Upper lobe of left lung (tissue), 4 donors: ENCODE results near the gene CPNE7.

Experiments
- EP300 ChIP-seq, 4 donors: sonication (generic); formaldehyde crosslinking; IDR thresholded peaks; one replicate each; pipeline ENCODE4 v1.5.1; 2017; ENCODE audit warnings: antibody characterized with exemption in 4 of 4, control low read depth in 2 of 4
- POLR2A ChIP-seq, 4 donors: fragments of 450-650 bp; IDR thresholded peaks; one replicate each; pipeline ENCODE4 v1.5.1; 2016 to 2017; ENCODE audit warnings: antibody characterized with exemption in 4 of 4, mild to moderate bottlenecking in 2 of 4
- POLR2AphosphoS5 ChIP-seq, 2 donors: sonication (generic); formaldehyde crosslinking; IDR thresholded peaks; one replicate each; pipeline ENCODE4 v1.5.1; 2017; ENCODE audit warnings: antibody characterized with exemption in 2 of 2
- TF ChIP-seq, protein P1 (sequence below), 6 experiments: fragments of 450-650 bp in 4 of 6; fragments of 200-600 bp in 2 of 6; sonication (generic) in 2 of 6; IDR thresholded peaks; one replicate each; pipeline ENCODE4 v1.5.1; 2016 to 2019; ENCODE audit warnings: antibody characterized with exemption in 6 of 6

DNA sequence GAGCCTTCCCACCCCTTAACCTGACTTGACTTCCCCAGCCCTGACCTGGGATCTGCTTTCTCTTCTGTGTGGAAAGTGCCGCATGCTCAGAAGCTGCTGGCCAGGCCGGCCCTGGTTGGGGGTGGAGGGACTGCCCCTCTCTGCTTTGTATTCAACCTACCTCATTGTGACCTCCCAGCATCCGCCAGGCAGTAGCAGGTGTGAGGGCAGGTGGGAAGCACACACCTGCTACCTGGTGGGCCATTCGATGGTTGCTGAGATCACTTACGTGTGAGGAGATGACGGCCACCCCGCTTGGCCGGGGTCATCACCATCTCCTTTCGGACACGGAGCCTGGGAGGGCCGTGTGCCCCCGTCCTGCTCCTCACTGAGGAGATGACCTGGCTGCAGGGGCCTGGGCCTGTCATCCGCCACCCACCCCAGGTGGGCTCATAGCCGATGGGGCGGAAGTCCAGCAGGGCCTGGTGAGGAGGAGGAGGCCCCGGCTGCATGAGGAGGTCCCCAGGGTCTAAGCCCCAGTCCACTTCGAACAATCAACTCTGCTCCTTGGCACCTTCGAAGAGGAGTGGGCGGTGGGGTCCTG is 7.1 kb downstream of the CPNE7 start:
- TF ChIP-seq, protein P1, sequence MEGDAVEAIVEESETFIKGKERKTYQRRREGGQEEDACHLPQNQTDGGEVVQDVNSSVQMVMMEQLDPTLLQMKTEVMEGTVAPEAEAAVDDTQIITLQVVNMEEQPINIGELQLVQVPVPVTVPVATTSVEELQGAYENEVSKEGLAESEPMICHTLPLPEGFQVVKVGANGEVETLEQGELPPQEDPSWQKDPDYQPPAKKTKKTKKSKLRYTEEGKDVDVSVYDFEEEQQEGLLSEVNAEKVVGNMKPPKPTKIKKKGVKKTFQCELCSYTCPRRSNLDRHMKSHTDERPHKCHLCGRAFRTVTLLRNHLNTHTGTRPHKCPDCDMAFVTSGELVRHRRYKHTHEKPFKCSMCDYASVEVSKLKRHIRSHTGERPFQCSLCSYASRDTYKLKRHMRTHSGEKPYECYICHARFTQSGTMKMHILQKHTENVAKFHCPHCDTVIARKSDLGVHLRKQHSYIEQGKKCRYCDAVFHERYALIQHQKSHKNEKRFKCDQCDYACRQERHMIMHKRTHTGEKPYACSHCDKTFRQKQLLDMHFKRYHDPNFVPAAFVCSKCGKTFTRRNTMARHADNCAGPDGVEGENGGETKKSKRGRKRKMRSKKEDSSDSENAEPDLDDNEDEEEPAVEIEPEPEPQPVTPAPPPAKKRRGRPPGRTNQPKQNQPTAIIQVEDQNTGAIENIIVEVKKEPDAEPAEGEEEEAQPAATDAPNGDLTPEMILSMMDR (IDR thresholded peaks at IDR 0.05) = no peak
- TF ChIP-seq EP300 (IDR thresholded peaks at IDR 0.05) (no peak), POLR2AphosphoS5 (IDR thresholded peaks at IDR 0.05) (no peak), POLR2A (IDR thresholded peaks at IDR 0.05) (no peak)
